Neural progenitor cell (in vitro differentiated cells): ENCODE results near the gene DCST2.

Source experiments
- CTCF ChIP-seq: fragments of 200-600 bp; sonication (generic); IDR thresholded peaks from 2 replicates; pipeline ENCODE4 v1.5.1; 2017; ENCODE audit warnings: antibody characterized with exemption, mild to moderate bottlenecking
- EZH2 ChIP-seq: fragments of 200-600 bp; sonication (generic); IDR thresholded peaks from 2 replicates; pipeline ENCODE4 v1.6.1; 2017; ENCODE audit warnings: antibody characterized with exemption, mild to moderate bottlenecking, moderate library complexity
- EZH2phosphoT487 ChIP-seq: fragments of 200-600 bp; sonication (generic); IDR thresholded peaks from 2 replicates; pipeline ENCODE4 v1.6.1; 2017; ENCODE audit warnings: antibody characterized with exemption

- TF ChIP-seq CTCF (no peak), EZH2phosphoT487 (no peak), EZH2 (no peak)
Observed at GRCh38 chr1:155029513-155030242, 3.9 kb downstream of the DCST2 start.
